ENCODE results near the gene ZFYVE9.
"Not testable (repeated sequence)": the region's sequence is repeated elsewhere in the genome, so short reads cannot be mapped to it uniquely, and the experiment has no call there.

Gene ZFYVE9

DNA sequence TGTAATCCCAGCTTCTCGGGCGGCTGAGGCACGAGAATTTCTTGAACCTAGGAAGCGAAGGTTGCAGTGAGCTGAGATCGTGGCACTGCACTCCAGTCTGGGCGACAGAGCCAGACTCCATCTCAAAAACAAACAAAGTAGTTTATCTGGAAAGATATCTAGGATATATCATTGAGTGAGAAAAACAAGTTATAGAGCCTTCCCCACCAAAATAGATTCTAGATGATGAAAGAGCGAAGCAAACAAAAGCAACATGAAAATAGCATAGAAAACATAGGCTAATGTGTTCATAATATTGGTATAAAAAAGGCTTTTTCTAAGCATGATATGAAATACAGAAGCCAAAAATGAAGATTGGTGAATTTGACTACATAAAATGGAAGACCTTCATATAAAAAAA is 52.1 kb downstream of the ZFYVE9 start:
- no peaks in the 10 kb centered on the region for H3K27me3 ChIP-seq (ENCODE audit: insufficient read depth, low read length)
- H3K27ac ChIP-seq (ENCODE audit: low read depth, low read length), result no peak overlapping the region
- H3K9ac ChIP-seq (ENCODE audit: low read depth, low read length), result no peak overlapping the region
- no peak overlapping the region for H3K4me3 ChIP-seq (ENCODE audit: low read length)
- H3K36me3 ChIP-seq (ENCODE audit: insufficient read depth, low read length), result no peaks in the 10 kb centered on the region
- WGBS, result 80% methylated on average over 6 of the region's 7 CpGs
- H3K4me1 ChIP-seq (ENCODE audit: insufficient read depth, low read length), result no peaks in the 10 kb centered on the region
- H3K9me3 ChIP-seq (ENCODE audit: insufficient read depth, low read depth, low read length), result no peaks in the 10 kb centered on the region

DNA sequence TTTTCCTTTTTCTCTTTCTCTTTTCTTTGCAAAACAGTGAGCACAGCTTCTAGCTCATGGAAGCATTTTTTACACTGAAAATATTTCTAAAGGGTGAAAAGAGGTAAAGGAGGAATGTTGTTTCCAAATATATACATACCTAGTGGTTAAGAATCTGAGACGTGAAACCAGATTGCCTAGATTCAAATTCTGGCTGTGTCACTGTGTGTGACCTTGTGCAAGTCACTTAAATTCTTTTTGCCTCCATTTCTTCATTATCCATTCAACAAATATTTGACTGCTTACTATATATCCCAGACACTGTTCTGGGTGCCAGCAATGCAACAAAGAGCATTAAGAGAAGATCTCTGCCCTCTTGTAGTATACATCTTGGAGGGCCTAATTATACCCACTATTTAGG is 53.3 kb downstream of the ZFYVE9 start:
- H3K27me3 ChIP-seq (ENCODE audit: insufficient read depth, low read length), result no peaks in the 10 kb centered on the region
- H3K36me3 ChIP-seq (ENCODE audit: insufficient read depth, low read length), result no peaks in the 10 kb centered on the region
- no peak overlapping the region for H3K9ac ChIP-seq (ENCODE audit: low read depth, low read length)
- 96% methylated on average over 1 of the region's 1 CpG for WGBS
- H3K9me3 ChIP-seq (ENCODE audit: insufficient read depth, low read depth, low read length), result no peaks in the 10 kb centered on the region; the same call in 1 of the 2 replicates
- no peaks in the 10 kb centered on the region for H3K4me1 ChIP-seq (ENCODE audit: insufficient read depth, low read length)
- H3K4me3 ChIP-seq (ENCODE audit: low read length), result no peak overlapping the region
- H3K27ac ChIP-seq (ENCODE audit: low read depth, low read length), result no peak overlapping the region

GRCh38 chr1:52203935-52204625 is 62.2 kb downstream of the ZFYVE9 start:
- no peaks in the 10 kb centered on the region for H3K4me1 ChIP-seq (ENCODE audit: insufficient read depth, low read length)
- H3K27ac ChIP-seq (ENCODE audit: low read depth, low read length), result no peak overlapping the region
- no peaks in the 10 kb centered on the region for H3K36me3 ChIP-seq (ENCODE audit: insufficient read depth, low read length)
- 96% methylated on average over 5 of the region's 7 CpGs for WGBS
- H3K9me3 ChIP-seq (ENCODE audit: insufficient read depth, low read depth, low read length), result peaks cover 9% of the 10 kb centered on the region; the same call in 1 of the 2 replicates
- no peaks in the 10 kb centered on the region for H3K27me3 ChIP-seq (ENCODE audit: insufficient read depth, low read length)
- H3K4me3 ChIP-seq (ENCODE audit: low read length), result no peak overlapping the region
- no peak overlapping the region for H3K9ac ChIP-seq (ENCODE audit: low read depth, low read length)

DNA sequence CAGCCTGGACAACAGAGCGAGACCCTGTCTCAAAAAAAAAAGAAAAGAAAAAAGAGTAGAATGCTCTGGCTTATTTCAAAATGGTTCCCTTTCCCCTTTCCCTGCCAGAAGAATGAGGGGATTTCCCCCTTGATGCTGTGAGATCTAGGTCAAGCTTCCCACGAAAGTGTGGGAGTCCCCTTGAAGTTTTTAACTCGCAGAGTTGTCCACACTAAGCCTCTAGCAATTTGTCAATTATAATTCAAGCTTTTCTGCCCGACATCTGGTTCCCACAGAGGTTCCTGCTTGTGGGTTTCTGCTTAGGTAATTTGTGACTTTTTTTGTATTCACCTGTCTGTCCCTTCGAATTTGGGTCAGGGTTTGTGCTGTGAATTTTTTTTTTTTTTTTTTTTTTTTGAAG is 62.8 kb downstream of the ZFYVE9 start:
- WGBS, result 97% methylated on average over 5 of the region's 5 CpGs
- Histone ChIP-seq H3K4me3 (ENCODE audit: low read length) (no peak overlapping the region), H3K36me3 (ENCODE audit: insufficient read depth, low read length) (no peaks in the 10 kb centered on the region), H3K27me3 (ENCODE audit: insufficient read depth, low read length) (no peaks in the 10 kb centered on the region), H3K9me3 (ENCODE audit: insufficient read depth, low read depth, low read length) (peaks cover 9% of the 10 kb centered on the region; the same call in 1 of the 2 replicates), H3K9ac (ENCODE audit: low read depth, low read length) (no peak overlapping the region), H3K27ac (ENCODE audit: low read depth, low read length) (no peak overlapping the region), H3K4me1 (ENCODE audit: insufficient read depth, low read length) (no peaks in the 10 kb centered on the region)

GRCh38 chr1:52206686-52207085 is 64.8 kb downstream of the ZFYVE9 start:
- not testable (repeated sequence) for H3K4me1 ChIP-seq (ENCODE audit: insufficient read depth, low read length); H3K27ac ChIP-seq (ENCODE audit: low read depth, low read length); H3K9me3 ChIP-seq (ENCODE audit: insufficient read depth, low read depth, low read length); H3K9ac ChIP-seq (ENCODE audit: low read depth, low read length); H3K4me3 ChIP-seq (ENCODE audit: low read length); H3K27me3 ChIP-seq (ENCODE audit: insufficient read depth, low read length); H3K36me3 ChIP-seq (ENCODE audit: insufficient read depth, low read length)
- WGBS, result 95% methylated on average over 8 of the region's 8 CpGs

GRCh38 chr1:52209429-52209828 is 67.5 kb downstream of the ZFYVE9 start:
- H3K27me3 ChIP-seq (ENCODE audit: insufficient read depth, low read length), result no peaks in the 10 kb centered on the region
- WGBS, result 95% methylated on average over 1 of the region's 2 CpGs
- H3K27ac ChIP-seq (ENCODE audit: low read depth, low read length), result no peak overlapping the region
- H3K4me3 ChIP-seq (ENCODE audit: low read length), result no peak overlapping the region
- no peaks in the 10 kb centered on the region for H3K9me3 ChIP-seq (ENCODE audit: insufficient read depth, low read depth, low read length)
- no peaks in the 10 kb centered on the region for H3K4me1 ChIP-seq (ENCODE audit: insufficient read depth, low read length)
- no peak overlapping the region for H3K9ac ChIP-seq (ENCODE audit: low read depth, low read length)
- no peaks in the 10 kb centered on the region for H3K36me3 ChIP-seq (ENCODE audit: insufficient read depth, low read length)

DNA sequence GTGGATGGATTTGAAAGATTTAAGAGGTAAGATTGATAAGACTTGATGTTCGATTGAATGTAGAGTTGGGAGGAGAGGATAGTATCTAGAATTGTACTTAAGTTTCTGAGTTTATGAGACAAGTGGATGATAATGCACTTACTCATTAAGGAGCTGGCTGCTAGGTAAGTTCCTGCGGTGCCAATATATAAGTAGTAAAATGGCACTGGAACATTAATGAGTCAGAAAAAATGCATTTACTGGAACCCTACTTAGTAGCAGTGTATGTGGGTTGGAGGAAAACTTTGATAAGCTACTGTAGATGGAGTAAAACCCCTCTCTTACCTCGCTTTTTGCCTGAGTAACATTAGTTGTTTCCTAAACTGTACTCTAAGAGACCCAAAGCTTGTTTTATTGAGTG is 68.2 kb downstream of the ZFYVE9 start:
- Histone ChIP-seq H3K4me1 (ENCODE audit: insufficient read depth, low read length) (no peaks in the 10 kb centered on the region), H3K9ac (ENCODE audit: low read depth, low read length) (no peak overlapping the region), H3K27me3 (ENCODE audit: insufficient read depth, low read length) (no peaks in the 10 kb centered on the region), H3K36me3 (ENCODE audit: insufficient read depth, low read length) (no peaks in the 10 kb centered on the region), H3K9me3 (ENCODE audit: insufficient read depth, low read depth, low read length) (peaks cover 4% of the 10 kb centered on the region), H3K27ac (ENCODE audit: low read depth, low read length) (no peak overlapping the region), H3K4me3 (ENCODE audit: low read length) (no peak overlapping the region)
- 94% methylated on average over 3 of the region's 3 CpGs for WGBS

GRCh38 chr1:52216907-52217458 is 75.1 kb downstream of the ZFYVE9 start:
- Histone ChIP-seq H3K9ac (ENCODE audit: low read depth, low read length) (no peak overlapping the region), H3K4me3 (ENCODE audit: low read length) (no peak overlapping the region), H3K36me3 (ENCODE audit: insufficient read depth, low read length) (peaks cover 24% of the 10 kb centered on the region), H3K27me3 (ENCODE audit: insufficient read depth, low read length) (no peaks in the 10 kb centered on the region), H3K27ac (ENCODE audit: low read depth, low read length) (no peak overlapping the region), H3K4me1 (ENCODE audit: insufficient read depth, low read length) (no peaks in the 10 kb centered on the region), H3K9me3 (ENCODE audit: insufficient read depth, low read depth, low read length) (peaks cover 35% of the 10 kb centered on the region)
- 96% methylated on average over 5 of the region's 5 CpGs for WGBS

DNA sequence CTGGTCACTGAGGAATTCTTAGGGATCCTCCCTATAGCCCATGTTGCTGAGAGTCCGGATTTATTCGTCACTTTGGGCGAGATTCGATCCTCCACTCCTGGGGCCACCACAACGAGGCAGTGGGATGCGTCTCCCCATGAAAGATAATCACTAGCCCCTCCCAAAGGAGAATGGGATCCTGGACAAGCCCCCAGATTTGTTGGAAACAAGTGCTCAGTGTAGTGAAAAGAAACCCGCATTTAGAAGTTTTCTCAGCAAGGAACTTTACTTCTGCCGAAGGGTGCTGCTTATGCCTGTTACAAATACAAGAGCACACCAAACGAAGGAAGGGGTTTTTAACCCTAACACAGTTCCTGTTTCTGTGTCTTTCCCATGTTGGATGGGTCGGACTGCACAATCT is 83.3 kb downstream of the ZFYVE9 start:
- peaks cover 23% of the 10 kb centered on the region; the same call in 1 of the 2 replicates for H3K9me3 ChIP-seq (ENCODE audit: insufficient read depth, low read depth, low read length)
- no peaks in the 10 kb centered on the region for H3K27me3 ChIP-seq (ENCODE audit: insufficient read depth, low read length)
- H3K36me3 ChIP-seq (ENCODE audit: insufficient read depth, low read length), result no peaks in the 10 kb centered on the region
- H3K4me1 ChIP-seq (ENCODE audit: insufficient read depth, low read length), result no peaks in the 10 kb centered on the region
- no peak overlapping the region for H3K4me3 ChIP-seq (ENCODE audit: low read length)
- H3K27ac ChIP-seq (ENCODE audit: low read depth, low read length), result no peak overlapping the region
- WGBS, result 96% methylated on average over 10 of the region's 10 CpGs
- H3K9ac ChIP-seq (ENCODE audit: low read depth, low read length), result no peak overlapping the region

DNA sequence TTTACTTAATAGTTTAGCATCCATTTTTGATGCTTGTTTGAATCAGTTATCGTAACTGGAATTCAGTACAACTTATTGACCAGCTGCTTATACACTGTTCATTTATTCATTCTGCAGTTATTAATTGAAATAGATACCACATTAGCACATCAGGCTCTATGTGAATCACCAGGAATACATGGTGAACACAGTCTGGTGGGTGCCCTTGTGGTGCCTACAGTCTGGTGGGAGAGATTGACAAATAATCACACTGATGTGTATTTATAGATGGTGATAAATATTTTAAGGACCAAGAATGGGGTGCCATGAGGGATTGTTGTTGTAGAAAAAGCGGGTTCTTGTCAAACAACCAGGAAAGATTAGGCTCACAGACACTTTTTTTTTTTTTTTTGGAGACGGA is 87.6 kb downstream of the ZFYVE9 start:
- WGBS, result 98% methylated on average over 3 of the region's 3 CpGs
- H3K27ac ChIP-seq (ENCODE audit: low read depth, low read length), result no peak overlapping the region
- H3K36me3 ChIP-seq (ENCODE audit: insufficient read depth, low read length), result no peaks in the 10 kb centered on the region
- no peaks in the 10 kb centered on the region for H3K27me3 ChIP-seq (ENCODE audit: insufficient read depth, low read length)
- H3K4me3 ChIP-seq (ENCODE audit: low read length), result no peak overlapping the region
- H3K9ac ChIP-seq (ENCODE audit: low read depth, low read length), result no peak overlapping the region
- peaks cover 13% of the 10 kb centered on the region; the same call in 1 of the 2 replicates for H3K9me3 ChIP-seq (ENCODE audit: insufficient read depth, low read depth, low read length)
- H3K4me1 ChIP-seq (ENCODE audit: insufficient read depth, low read length), result no peaks in the 10 kb centered on the region

DNA sequence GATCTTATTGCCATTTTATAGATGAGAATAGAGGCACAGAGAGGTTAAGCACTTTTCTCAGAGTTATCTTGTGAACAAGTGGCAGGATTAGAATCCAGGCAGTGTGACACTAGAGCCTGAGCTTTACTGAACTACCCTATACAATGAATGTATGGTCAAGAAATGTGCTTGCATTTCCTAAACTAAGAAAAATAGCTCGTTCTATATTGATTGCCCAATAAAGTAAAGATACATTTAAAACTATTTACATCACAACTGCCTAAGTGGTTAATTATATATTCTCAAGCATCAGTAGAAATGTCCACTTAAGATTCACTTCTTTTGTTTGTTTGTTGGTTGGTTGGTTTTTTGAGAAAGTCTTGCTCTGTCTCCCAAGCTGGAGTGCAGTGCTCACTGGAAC is 91.6 kb downstream of the ZFYVE9 start:
- WGBS, result no CpG with 5 or more reads among the region's 1 CpG
- Histone ChIP-seq H3K9ac (ENCODE audit: low read depth, low read length) (no peak overlapping the region), H3K9me3 (ENCODE audit: insufficient read depth, low read depth, low read length) (no peaks in the 10 kb centered on the region), H3K4me3 (ENCODE audit: low read length) (no peak overlapping the region), H3K27ac (ENCODE audit: low read depth, low read length) (no peak overlapping the region), H3K4me1 (ENCODE audit: insufficient read depth, low read length) (no peaks in the 10 kb centered on the region), H3K36me3 (ENCODE audit: insufficient read depth, low read length) (no peaks in the 10 kb centered on the region), H3K27me3 (ENCODE audit: insufficient read depth, low read length) (no peaks in the 10 kb centered on the region)

GRCh38 chr1:52234014-52234413 is 92.1 kb downstream of the ZFYVE9 start:
- WGBS, result 94% methylated on average over 4 of the region's 4 CpGs

More at GRCh38 chr1:52234014-52234413, 92.1 kb downstream of the ZFYVE9 start:
- H3K27me3 ChIP-seq (ENCODE audit: insufficient read depth, low read length), result no peaks in the 10 kb centered on the region
- no peak overlapping the region for H3K9ac ChIP-seq (ENCODE audit: low read depth, low read length)
- no peak overlapping the region for H3K27ac ChIP-seq (ENCODE audit: low read depth, low read length)
- H3K9me3 ChIP-seq (ENCODE audit: insufficient read depth, low read depth, low read length), result no peaks in the 10 kb centered on the region
- H3K36me3 ChIP-seq (ENCODE audit: insufficient read depth, low read length), result no peaks in the 10 kb centered on the region
- no peak overlapping the region for H3K4me3 ChIP-seq (ENCODE audit: low read length)
- no peaks in the 10 kb centered on the region for H3K4me1 ChIP-seq (ENCODE audit: insufficient read depth, low read length)

All from HUES64 (cell line).